NCI-H226 (cell line): Measurements from ENCODE around the gene PLSCR2.
"Not testable (repeated sequence)": the region's sequence is repeated elsewhere in the genome, so short reads cannot be mapped to it uniquely, and the experiment has no call there.

ENCODE experiments used
- DNase-seq: peaks from one replicate; pipeline ENCODE4 v3.0.0-alpha.2; 2015

Gene PLSCR2

GRCh38 chr3:146469150-146470017 lies at the start of gene PLSCR2:
PLSCR2 (minus strand) TSS chr3:146469561; CDS start chr3:146459904, 9,657 bp downstream.
- DNase-seq, result no peak

- DNase-seq, result no peak
These were observed 48.5 kb upstream of the PLSCR2 start for GRCh38 chr3:146517684-146518435.

GRCh38 chr3:146513386-146514051 lies 44.2 kb upstream of the PLSCR2 start:
- DNase-seq, result no peak

GRCh38 chr3:146511402-146512134 lies 42.2 kb upstream of the PLSCR2 start:
- DNase-seq, result no peak

GRCh38 chr3:146507331-146508120 lies 38.2 kb upstream of the PLSCR2 start:
- no peak for DNase-seq

GRCh38 chr3:146505516-146505915 lies 36.2 kb upstream of the PLSCR2 start:
- no peak for DNase-seq

- DNase-seq, result no peak
These were observed 35.3 kb upstream of the PLSCR2 start for GRCh38 chr3:146504498-146505197.

- DNase-seq, result peak; percentile 77
These were observed 34.3 kb upstream of the PLSCR2 start for GRCh38 chr3:146503461-146504202.

- DNase-seq, result no peak
These were observed 33.6 kb upstream of the PLSCR2 start for GRCh38 chr3:146502887-146503460.

- DNase-seq, result no peak
These were observed 32.4 kb upstream of the PLSCR2 start for GRCh38 chr3:146501752-146502151.

- DNase-seq, result no peak
These were observed 30.3 kb upstream of the PLSCR2 start for GRCh38 chr3:146499701-146500100.

GRCh38 chr3:146498002-146498736 lies 28.8 kb upstream of the PLSCR2 start:
- no peak for DNase-seq

GRCh38 chr3:146497145-146497843 lies 27.9 kb upstream of the PLSCR2 start:
- not testable (repeated sequence) for DNase-seq

GRCh38 chr3:146496726-146497125 lies 27.4 kb upstream of the PLSCR2 start:
- DNase-seq, result no peak

- no peak for DNase-seq
These were observed 26.9 kb upstream of the PLSCR2 start for GRCh38 chr3:146496251-146496650.

GRCh38 chr3:146493761-146494160 lies 24.4 kb upstream of the PLSCR2 start:
- DNase-seq, result no peak

- no peak for DNase-seq
These were observed 23.9 kb upstream of the PLSCR2 start for GRCh38 chr3:146493221-146493620.

- peak; percentile 48 for DNase-seq
These were observed 21.9 kb upstream of the PLSCR2 start for GRCh38 chr3:146491303-146491702.

GRCh38 chr3:146485297-146485696 lies 15.9 kb upstream of the PLSCR2 start:
- no peak for DNase-seq
